Measurements from ENCODE around the gene TENT5C.

The TENT5C gene

GRCh38 chr1:117562581-117563491 is 43.0 kb upstream of the TENT5C start:
- Histone ChIP-seq H3K27me3 (ENCODE audit: control insufficient read depth in 1 of 2, insufficient read depth in 1 of 2, low read length in 2 of 2) (peaks cover 12 to 30% of the 10 kb centered on the region in 2 experiments), H3K9me3 (ENCODE audit: control insufficient read depth, low read length) (no peaks in the 10 kb centered on the region), H3K23ac (ENCODE audit: low read length in 2 of 2) (peak overlapping the region in 1 of 2 experiments; percentile 9), H3K4me2 (ENCODE audit: low read length, poor library complexity, severe bottlenecking) (no peak overlapping the region), H3K9ac (ENCODE audit: low read length) (no peak overlapping the region), H3K27ac (ENCODE audit: low read length, poor library complexity, severe bottlenecking) (no peak overlapping the region), H2BK5ac (ENCODE audit: low read depth, low read length, poor library complexity, severe bottlenecking) (no peak overlapping the region), H3K14ac (ENCODE audit: low read length in 2 of 2) (no peak overlapping the region), H3K36me3 (ENCODE audit: control insufficient read depth in 1 of 2, insufficient read depth in 2 of 2, low read depth in 1 of 2, low read length in 2 of 2) (no peaks in the 10 kb centered on the region), H2AK5ac (ENCODE audit: low read length, severe bottlenecking) (no peak overlapping the region), H3K4me1 (ENCODE audit: control insufficient read depth, insufficient read depth, low read depth, low read length) (no peaks in the 10 kb centered on the region), H2BK15ac (ENCODE audit: low read depth, poor library complexity, severe bottlenecking) (no peak overlapping the region), H2BK120ac (ENCODE audit: low read depth, low read length) (no peak overlapping the region), H4K91ac (ENCODE audit: low read length) (no peak overlapping the region), H4K8ac (ENCODE audit: low read length) (no peak overlapping the region), H2BK12ac (ENCODE audit: low read length in 2 of 2) (no peak overlapping the region), H3K4me3 (ENCODE audit: insufficient read depth in 1 of 2, low read depth in 1 of 2, low read length in 2 of 2) (no peak overlapping the region), H3K4ac (ENCODE audit: low read depth in 1 of 2, low read length in 2 of 2) (no peak overlapping the region), H3K18ac (ENCODE audit: low read depth in 1 of 2, low read length in 2 of 2) (no peak overlapping the region), H3K79me1 (replicated peaks; ENCODE audit: low read length, poor library complexity, severe bottlenecking) (no peaks in the 10 kb centered on the region), H2AFZ (ENCODE audit: low read depth, low read length) (no peak overlapping the region)
- 75% methylated on average over 9 of the region's 9 CpGs for WGBS
- no peak for DNase-seq

DNA sequence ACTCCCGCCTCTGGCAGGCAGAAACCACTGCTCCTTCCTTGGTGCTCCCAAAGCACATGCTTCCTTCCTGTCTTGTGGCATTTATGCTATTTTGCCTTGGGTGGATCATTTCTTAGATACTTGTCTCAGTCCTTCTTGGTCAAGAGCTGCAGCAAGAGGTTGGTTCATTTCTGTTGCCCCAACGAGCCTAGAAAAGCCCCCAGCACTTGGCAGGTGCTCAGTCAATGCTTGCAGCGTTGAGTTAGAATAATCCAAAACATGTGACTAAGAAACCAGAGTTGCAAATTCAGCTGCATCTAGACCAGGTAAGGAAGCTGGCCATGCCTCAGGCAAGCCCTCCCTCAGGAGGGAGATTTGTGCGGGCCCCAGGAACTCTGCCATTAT is 42.4 kb upstream of the TENT5C start:
- no peak overlapping the region for H2BK15ac ChIP-seq (ENCODE audit: low read depth, poor library complexity, severe bottlenecking)
- no peak overlapping the region for H3K23ac ChIP-seq (ENCODE audit: low read length in 2 of 2)
- H3K18ac ChIP-seq (ENCODE audit: low read depth in 1 of 2, low read length in 2 of 2) = no peak overlapping the region
- H4K91ac ChIP-seq (ENCODE audit: low read length) = no peak overlapping the region
- DNase-seq = no peak
- H2BK5ac ChIP-seq (ENCODE audit: low read depth, low read length, poor library complexity, severe bottlenecking) = no peak overlapping the region
- no peaks in the 10 kb centered on the region for H3K36me3 ChIP-seq (ENCODE audit: control insufficient read depth in 1 of 2, insufficient read depth in 2 of 2, low read depth in 1 of 2, low read length in 2 of 2)
- no peak overlapping the region for H2BK120ac ChIP-seq (ENCODE audit: low read depth, low read length)
- no peaks in the 10 kb centered on the region for H3K79me1 ChIP-seq (replicated peaks; ENCODE audit: low read length, poor library complexity, severe bottlenecking)
- 75% methylated on average over 3 of the region's 4 CpGs for WGBS
- H3K27me3 ChIP-seq (ENCODE audit: control insufficient read depth in 1 of 2, insufficient read depth in 1 of 2, low read length in 2 of 2) = peaks cover 12 to 33% of the 10 kb centered on the region in 2 experiments
- no peak overlapping the region for H2AK5ac ChIP-seq (ENCODE audit: low read length, severe bottlenecking)
- no peak overlapping the region for H3K9ac ChIP-seq (ENCODE audit: low read length)
- no peaks in the 10 kb centered on the region for H3K4me1 ChIP-seq (ENCODE audit: control insufficient read depth, insufficient read depth, low read depth, low read length)
- no peak overlapping the region for H3K14ac ChIP-seq (ENCODE audit: low read length in 2 of 2)
- no peaks in the 10 kb centered on the region for H3K9me3 ChIP-seq (ENCODE audit: control insufficient read depth, low read length)
- H4K8ac ChIP-seq (ENCODE audit: low read length) = no peak overlapping the region
- H3K4ac ChIP-seq (ENCODE audit: low read depth in 1 of 2, low read length in 2 of 2) = no peak overlapping the region
- H2AFZ ChIP-seq (ENCODE audit: low read depth, low read length) = no peak overlapping the region
- H3K4me2 ChIP-seq (ENCODE audit: low read length, poor library complexity, severe bottlenecking) = no peak overlapping the region
- H2BK12ac ChIP-seq (ENCODE audit: low read length in 2 of 2) = no peak overlapping the region
- no peak overlapping the region for H3K4me3 ChIP-seq (ENCODE audit: insufficient read depth in 1 of 2, low read depth in 1 of 2, low read length in 2 of 2)
- H3K27ac ChIP-seq (ENCODE audit: low read length, poor library complexity, severe bottlenecking) = no peak overlapping the region

DNA sequence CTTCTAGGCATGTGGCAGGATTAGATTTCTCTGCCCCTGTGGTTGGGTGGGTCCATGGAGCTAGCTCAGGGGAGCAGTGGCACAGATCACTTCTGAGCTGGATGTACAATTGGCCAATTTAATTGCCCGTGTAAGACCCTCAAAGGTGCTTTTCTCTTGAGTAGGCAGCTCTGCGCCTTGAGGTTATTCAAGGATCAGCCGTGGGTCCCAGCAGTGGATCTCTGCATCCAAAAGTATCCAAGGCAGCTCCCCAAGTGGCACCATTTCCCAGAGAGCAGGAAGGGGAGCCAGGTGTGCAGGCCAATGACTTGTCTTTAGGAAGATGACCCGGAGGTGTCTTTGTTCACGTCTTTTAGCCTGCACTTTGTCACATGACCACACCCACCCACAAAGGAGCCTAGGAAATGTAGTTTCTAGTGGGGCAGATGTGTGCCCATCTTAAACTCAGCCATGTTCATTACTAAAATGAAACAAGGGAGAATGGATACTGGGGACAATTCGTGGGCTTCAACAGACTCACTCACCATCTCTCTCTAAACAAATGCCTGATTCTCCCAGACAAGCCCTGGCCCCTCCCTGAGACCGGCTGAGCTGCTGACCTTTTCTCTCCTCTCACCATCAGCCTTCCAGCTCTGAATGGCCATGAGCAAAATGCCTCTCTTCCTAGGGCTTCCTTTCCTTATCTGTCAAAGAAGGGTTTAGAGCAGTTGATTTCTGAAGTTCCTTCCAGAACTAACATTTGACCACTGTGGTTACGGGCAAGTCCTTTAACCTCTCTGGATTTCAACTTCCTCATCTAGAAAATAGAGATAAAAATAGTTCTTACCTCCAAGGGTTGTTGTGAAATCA is 41.4 kb upstream of the TENT5C start:
- no peak overlapping the region for H2BK5ac ChIP-seq (ENCODE audit: low read depth, low read length, poor library complexity, severe bottlenecking)
- WGBS = 74% methylated on average over 5 of the region's 8 CpGs

DNA sequence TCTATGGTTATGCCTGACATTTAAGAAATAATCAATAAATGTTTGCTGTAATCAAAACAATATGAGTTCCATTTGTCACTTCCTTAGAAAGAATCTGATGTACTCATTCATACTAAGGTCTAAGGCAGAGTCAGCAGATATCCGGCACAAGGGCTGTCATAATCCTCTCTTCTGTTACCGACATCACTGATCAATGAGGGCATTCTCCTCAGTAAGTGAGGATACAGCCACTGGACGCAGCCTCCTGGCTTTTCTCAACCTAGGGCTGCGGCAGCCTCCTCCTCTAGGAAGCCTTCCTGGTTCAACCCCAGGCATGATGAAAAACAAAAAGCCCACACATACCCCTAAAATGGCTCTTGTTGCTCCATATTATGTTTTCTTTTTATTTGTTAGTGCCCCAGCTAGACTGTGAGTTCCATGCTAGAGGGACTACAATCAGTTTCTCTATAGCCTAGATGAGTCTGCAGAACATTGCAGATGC is 40.7 kb upstream of the TENT5C start:
- H3K9me3 ChIP-seq (ENCODE audit: control insufficient read depth, low read length) = no peaks in the 10 kb centered on the region
- H2BK12ac ChIP-seq (ENCODE audit: low read length in 2 of 2) = no peak overlapping the region
- no peak overlapping the region for H2AK5ac ChIP-seq (ENCODE audit: low read length, severe bottlenecking)
- no peak overlapping the region for H2BK5ac ChIP-seq (ENCODE audit: low read depth, low read length, poor library complexity, severe bottlenecking)
- H3K18ac ChIP-seq (ENCODE audit: low read depth in 1 of 2, low read length in 2 of 2) = no peak overlapping the region
- H4K8ac ChIP-seq (ENCODE audit: low read length) = no peak overlapping the region
- 89% methylated on average over 4 of the region's 4 CpGs for WGBS
- H3K27me3 ChIP-seq (ENCODE audit: control insufficient read depth in 1 of 2, insufficient read depth in 1 of 2, low read length in 2 of 2) = peaks cover 12 to 30% of the 10 kb centered on the region in 2 experiments
- no peak overlapping the region for H3K14ac ChIP-seq (ENCODE audit: low read length in 2 of 2)
- no peak overlapping the region for H3K4me3 ChIP-seq (ENCODE audit: insufficient read depth in 1 of 2, low read depth in 1 of 2, low read length in 2 of 2)
- no peak overlapping the region for H3K4me2 ChIP-seq (ENCODE audit: low read length, poor library complexity, severe bottlenecking)
- no peak overlapping the region for H3K9ac ChIP-seq (ENCODE audit: low read length)
- H2BK120ac ChIP-seq (ENCODE audit: low read depth, low read length) = no peak overlapping the region
- no peak overlapping the region for H3K4ac ChIP-seq (ENCODE audit: low read depth in 1 of 2, low read length in 2 of 2)
- no peak overlapping the region for H3K27ac ChIP-seq (ENCODE audit: low read length, poor library complexity, severe bottlenecking)
- no peak overlapping the region for H4K91ac ChIP-seq (ENCODE audit: low read length)
- no peak overlapping the region for H3K23ac ChIP-seq (ENCODE audit: low read length in 2 of 2)
- H2BK15ac ChIP-seq (ENCODE audit: low read depth, poor library complexity, severe bottlenecking) = no peak overlapping the region
- no peaks in the 10 kb centered on the region for H3K4me1 ChIP-seq (ENCODE audit: control insufficient read depth, insufficient read depth, low read depth, low read length)
- no peak overlapping the region for H2AFZ ChIP-seq (ENCODE audit: low read depth, low read length)
- no peaks in the 10 kb centered on the region for H3K79me1 ChIP-seq (replicated peaks; ENCODE audit: low read length, poor library complexity, severe bottlenecking)
- no peaks in the 10 kb centered on the region for H3K36me3 ChIP-seq (ENCODE audit: control insufficient read depth in 1 of 2, insufficient read depth in 2 of 2, low read depth in 1 of 2, low read length in 2 of 2)
- no peak for DNase-seq

More for the DNA sequence above, 41.4 kb upstream of the TENT5C start:
- Histone ChIP-seq H2AFZ (ENCODE audit: low read depth, low read length) (no peak overlapping the region), H3K4me1 (ENCODE audit: control insufficient read depth, insufficient read depth, low read depth, low read length) (no peaks in the 10 kb centered on the region), H3K4me3 (ENCODE audit: insufficient read depth in 1 of 2, low read depth in 1 of 2, low read length in 2 of 2) (no peak overlapping the region), H3K23ac (ENCODE audit: low read length in 2 of 2) (no peak overlapping the region), H3K9me3 (ENCODE audit: control insufficient read depth, low read length) (no peaks in the 10 kb centered on the region), H3K79me1 (replicated peaks; ENCODE audit: low read length, poor library complexity, severe bottlenecking) (no peaks in the 10 kb centered on the region), H4K91ac (ENCODE audit: low read length) (no peak overlapping the region), H2BK15ac (ENCODE audit: low read depth, poor library complexity, severe bottlenecking) (no peak overlapping the region), H3K27ac (ENCODE audit: low read length, poor library complexity, severe bottlenecking) (no peak overlapping the region), H4K8ac (ENCODE audit: low read length) (no peak overlapping the region), H2AK5ac (ENCODE audit: low read length, severe bottlenecking) (no peak overlapping the region), H3K18ac (ENCODE audit: low read depth in 1 of 2, low read length in 2 of 2) (no peak overlapping the region), H3K4ac (ENCODE audit: low read depth in 1 of 2, low read length in 2 of 2) (no peak overlapping the region), H2BK120ac (ENCODE audit: low read depth, low read length) (no peak overlapping the region), H3K9ac (ENCODE audit: low read length) (no peak overlapping the region), H3K14ac (ENCODE audit: low read length in 2 of 2) (no peak overlapping the region), H3K36me3 (ENCODE audit: control insufficient read depth in 1 of 2, insufficient read depth in 2 of 2, low read depth in 1 of 2, low read length in 2 of 2) (no peaks in the 10 kb centered on the region), H2BK12ac (ENCODE audit: low read length in 2 of 2) (no peak overlapping the region), H3K4me2 (ENCODE audit: low read length, poor library complexity, severe bottlenecking) (no peak overlapping the region), H3K27me3 (ENCODE audit: control insufficient read depth in 1 of 2, insufficient read depth in 1 of 2, low read length in 2 of 2) (peaks cover 12 to 33% of the 10 kb centered on the region in 2 experiments)
- no peak for DNase-seq

All from mesenchymal stem cell (in vitro differentiated cells and primary cell).